GM18508 (cell line): ENCODE measurements around the gene STRADA.

ENCODE experiments used
- ATAC-seq: cut with Tn5 transposase; IDR thresholded peaks from one replicate; pipeline ENCODE4 v1.9.1; 2021; ENCODE audit warnings: moderate number of reproducible peaks; ENCODE audit not compliant: insufficient read depth, unreplicated experiment

The STRADA gene

GRCh38 chr17:63741408-63742173, at the start of gene STRADA:
Gene STRADA, minus strand, starts transcription at chr17:63741799. Its CDS starts 13,430 bp downstream, at chr17:63728369.
- ATAC-seq, result peak; percentile 66

- ATAC-seq, result no peak
These were observed 48.5 kb upstream of the STRADA start for GRCh38 chr17:63790057-63790456.

- no peak for ATAC-seq
These were observed 45.5 kb upstream of the STRADA start for GRCh38 chr17:63786971-63787711.

GRCh38 chr17:63786117-63786516, 44.5 kb upstream of the STRADA start:
- ATAC-seq, result no peak

- ATAC-seq, result no peak
These were observed 44.0 kb upstream of the STRADA start for GRCh38 chr17:63785556-63785955.

- no peak for ATAC-seq
These were observed 41.9 kb upstream of the STRADA start for GRCh38 chr17:63783522-63783921.

GRCh38 chr17:63780928-63781327, 39.3 kb upstream of the STRADA start:
- no peak for ATAC-seq

GRCh38 chr17:63780507-63780906, 38.9 kb upstream of the STRADA start:
- ATAC-seq, result no peak

- no peak for ATAC-seq
These were observed 33.8 kb upstream of the STRADA start for GRCh38 chr17:63775420-63775819.

GRCh38 chr17:63774969-63775265, 33.3 kb upstream of the STRADA start:
- no peak for ATAC-seq

- no peak for ATAC-seq
These were observed 32.8 kb upstream of the STRADA start, which contains the start of gene DDX42 for GRCh38 chr17:63774141-63774968. Gene DDX42, plus strand, starts transcription at chr17:63774170. Its CDS starts 12,880 bp downstream, at chr17:63787050.

GRCh38 chr17:63773272-63774140, 31.9 kb upstream of the STRADA start, which contains the start of gene CCDC47:
Gene CCDC47, minus strand, starts transcription at chr17:63773597. Its CDS starts 7,422 bp downstream, at chr17:63766175.
- peak; percentile 84 for ATAC-seq

- no peak for ATAC-seq
These were observed 31.2 kb upstream of the STRADA start for GRCh38 chr17:63772801-63773271.

GRCh38 chr17:63768433-63768832, 26.8 kb upstream of the STRADA start:
- no peak for ATAC-seq

GRCh38 chr17:63766754-63767153, 25.2 kb upstream of the STRADA start:
- ATAC-seq, result no peak

- ATAC-seq, result no peak
These were observed 23.1 kb upstream of the STRADA start for GRCh38 chr17:63764716-63765115.

GRCh38 chr17:63762161-63763078, 20.8 kb upstream of the STRADA start:
- no peak for ATAC-seq

- ATAC-seq, result no peak
These were observed 19.4 kb upstream of the STRADA start for GRCh38 chr17:63760771-63761539.
